Activated T-cell treated with anti-CD3 and anti-CD28 coated beads for 1 hour (primary cell): ENCODE data around the gene GPR35.
"Not testable (repeated sequence)": the region's sequence is repeated elsewhere in the genome, so short reads cannot be mapped to it uniquely, and the experiment has no call there.

ENCODE experiments used
- DNase-seq: peaks from one replicate; pipeline ENCODE4 v3.0.0-alpha.2; 2020; ENCODE audit warnings: low read depth

Gene GPR35

DNA sequence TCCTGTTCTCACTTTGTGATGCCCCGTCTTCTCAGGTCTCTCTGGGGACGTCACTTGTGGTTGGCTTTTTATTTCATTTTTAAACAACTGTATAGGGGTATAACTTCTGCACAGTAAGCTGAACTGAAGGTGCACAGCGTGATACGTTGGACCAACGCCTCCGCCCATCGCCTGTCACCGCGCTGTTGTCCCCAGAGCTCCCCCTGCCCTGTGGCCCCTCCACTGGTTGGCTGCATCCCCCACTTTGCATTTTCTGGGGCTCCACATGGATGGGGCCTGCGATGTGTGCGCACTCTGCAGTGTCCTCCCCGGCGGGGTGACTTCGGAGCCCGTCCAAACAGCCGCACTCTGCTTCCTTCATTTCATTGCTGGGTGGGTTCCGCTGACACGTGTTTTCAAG, 14.3 kb downstream of the GPR35 start:
- no peak for DNase-seq

DNA sequence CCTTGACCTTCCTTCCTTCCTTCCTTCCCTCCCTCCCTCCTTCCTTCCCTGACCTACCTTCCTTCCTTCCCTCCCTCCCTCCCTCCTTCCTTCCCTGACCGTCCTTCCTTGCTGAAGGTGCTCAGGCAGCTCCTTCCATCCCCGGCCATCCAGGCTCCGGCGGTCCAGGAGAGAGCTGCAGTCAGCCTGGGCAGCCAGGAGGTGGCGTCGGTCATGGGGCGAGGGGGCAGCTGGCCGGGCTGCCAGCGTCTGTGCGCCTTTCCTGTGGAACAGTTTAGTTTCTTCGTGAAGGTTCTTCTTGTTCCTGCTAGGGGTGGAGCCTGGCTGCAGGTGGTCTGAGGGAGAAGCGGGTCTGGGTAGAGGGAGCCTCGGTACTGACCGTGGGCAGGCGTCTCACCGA, 15.7 kb downstream of the GPR35 start:
- DNase-seq = no peak

DNA sequence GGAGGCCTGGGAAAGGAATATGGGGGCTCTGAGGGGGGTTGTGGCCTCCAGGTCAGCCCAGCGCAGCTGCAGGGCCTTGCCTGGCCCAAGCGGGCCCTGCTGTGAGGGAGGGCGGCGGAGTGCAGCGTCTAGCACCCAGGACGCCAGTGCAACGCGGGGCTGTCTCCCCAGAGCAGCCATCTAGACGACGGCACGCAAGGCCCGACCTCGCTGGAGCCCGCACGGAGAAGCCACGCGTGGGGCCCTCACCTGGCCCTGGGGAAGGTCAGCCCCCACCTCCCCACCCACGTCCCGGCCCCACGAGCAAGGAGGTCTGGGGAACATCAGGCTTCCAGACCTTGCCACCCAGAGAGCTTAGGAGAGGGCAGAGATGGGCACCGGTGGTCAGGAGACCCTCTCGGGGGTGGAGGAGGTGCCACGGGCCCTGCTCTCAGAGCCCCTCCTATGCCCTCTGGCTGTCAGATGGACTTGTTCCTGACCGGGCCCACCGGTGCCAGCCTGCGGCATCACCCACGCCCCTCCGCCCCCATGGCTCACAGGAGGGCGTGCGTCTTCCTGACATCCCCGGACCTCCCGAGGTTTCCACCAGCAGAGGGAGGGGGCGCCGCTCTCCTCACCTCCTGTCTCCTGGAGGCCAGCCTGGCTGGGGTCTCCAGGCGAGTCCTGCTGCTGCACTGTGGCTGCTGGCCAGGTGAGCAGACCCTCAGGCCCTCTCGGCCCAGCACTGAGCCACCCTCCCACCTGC, 17.0 kb downstream of the GPR35 start:
- no peak for DNase-seq

DNA sequence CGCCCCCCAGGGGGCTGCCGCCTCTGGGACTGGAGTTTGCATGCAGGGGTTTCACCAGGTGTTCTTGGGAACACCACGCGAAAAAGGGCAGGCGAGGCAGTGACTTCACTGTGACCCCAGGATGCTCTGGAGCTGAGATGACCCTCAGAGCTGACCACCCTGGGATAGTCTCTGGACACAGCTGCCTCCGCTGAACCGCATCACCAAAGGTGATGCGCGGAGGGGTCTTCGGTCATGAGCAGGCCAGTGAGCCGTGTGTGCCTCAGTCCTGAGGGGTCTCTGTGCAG, 17.5 kb downstream of the GPR35 start:
- no peak for DNase-seq

DNA sequence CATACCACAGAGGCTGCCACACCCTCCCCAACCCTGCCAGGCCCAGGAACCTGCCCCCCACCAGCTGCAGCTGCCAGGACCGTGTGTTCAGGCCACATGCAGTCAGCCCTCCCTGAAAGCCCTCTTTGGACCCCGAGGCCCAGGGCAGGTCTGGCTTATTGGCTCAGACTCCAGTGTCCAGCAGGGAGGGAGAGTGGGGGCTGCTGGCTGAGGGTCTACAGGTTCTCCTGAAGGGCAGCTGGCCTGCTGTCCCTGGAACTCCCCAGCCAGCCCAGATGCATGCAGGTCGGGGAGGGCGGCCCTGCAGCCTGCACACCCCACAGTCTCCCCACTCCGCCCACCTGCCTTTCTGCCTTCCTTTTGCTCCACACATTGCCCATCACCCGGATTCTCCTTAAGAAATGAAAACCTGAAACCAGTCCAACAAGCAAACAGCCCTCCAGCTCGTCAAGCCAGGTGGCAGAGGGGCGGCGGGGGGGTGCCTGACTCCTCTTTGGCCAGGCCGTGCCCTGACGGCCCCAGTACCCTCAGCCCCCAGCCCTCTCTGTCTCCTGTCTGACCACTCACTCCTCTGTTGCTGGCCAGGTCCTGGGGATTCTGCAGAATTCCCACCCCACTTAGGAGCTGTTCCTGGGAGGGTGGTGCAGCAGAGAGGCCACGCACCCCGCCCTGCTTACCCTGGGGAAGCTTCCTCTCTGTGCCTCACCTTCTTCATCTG, 18.0 kb downstream of the GPR35 start:
- no peak for DNase-seq

DNA sequence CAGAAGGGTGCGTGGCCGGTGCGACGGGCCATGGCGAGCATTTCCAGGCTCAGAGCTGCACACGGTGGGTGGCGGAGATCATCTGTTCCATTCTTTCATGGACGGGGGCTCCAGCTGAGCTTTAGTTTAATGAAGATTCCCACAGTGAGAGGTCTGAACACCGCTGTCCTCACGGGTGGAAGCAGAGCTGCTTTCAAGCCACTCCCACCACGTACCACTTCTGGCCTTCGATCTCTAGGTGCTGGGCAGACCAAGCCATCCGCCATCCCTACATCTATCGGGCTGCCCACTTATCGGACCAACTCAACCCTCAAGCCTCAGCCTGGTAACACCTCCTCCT, 18.5 kb downstream of the GPR35 start:
- no peak for DNase-seq

DNA sequence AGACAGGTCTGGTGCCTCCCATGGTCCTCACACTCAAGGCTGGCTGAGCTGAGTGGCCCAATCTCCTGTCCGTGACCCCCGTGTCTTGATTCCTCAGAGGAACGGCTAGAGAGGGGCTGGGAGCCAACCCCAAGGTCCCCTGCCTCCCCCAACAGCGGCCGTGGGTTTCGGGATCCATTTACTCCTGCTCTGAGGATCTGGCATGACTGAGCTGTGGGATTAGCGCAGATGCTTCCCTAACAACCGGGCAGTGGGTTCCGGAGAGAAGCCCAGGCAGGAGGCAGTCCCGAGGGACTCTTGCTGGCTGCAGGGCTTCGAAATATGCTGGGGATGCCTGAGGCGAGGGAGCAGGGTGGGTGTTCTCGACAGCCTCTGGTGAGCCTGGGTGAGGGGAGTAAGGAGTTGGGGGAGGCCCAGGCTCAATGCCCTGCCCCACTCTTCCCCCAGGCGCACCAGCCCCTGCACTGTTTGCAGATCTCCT, 18.9 kb downstream of the GPR35 start:
- no peak for DNase-seq

DNA sequence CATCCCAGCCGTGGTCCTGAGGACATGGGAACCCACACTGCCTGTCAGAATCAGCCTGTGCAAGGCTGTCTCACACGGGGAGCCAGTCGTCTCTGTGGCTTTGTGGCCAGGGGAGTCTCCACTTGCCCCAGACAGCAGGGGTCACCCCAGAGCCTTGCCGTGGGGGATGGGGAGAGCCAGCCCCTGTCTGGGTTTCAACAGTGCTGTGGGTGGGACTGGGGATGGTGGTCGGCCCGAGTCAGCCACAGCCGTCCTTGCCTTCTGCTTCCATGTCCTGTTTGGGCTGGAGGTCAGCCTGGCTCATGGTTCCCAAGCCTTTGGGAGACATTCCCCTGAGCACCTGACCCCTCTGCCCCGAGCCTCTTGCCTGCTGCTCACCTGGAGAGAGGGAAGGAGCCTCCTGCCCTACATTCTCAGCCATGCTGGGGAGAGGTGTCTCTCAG, 19.6 kb downstream of the GPR35 start:
- DNase-seq = no peak

DNA sequence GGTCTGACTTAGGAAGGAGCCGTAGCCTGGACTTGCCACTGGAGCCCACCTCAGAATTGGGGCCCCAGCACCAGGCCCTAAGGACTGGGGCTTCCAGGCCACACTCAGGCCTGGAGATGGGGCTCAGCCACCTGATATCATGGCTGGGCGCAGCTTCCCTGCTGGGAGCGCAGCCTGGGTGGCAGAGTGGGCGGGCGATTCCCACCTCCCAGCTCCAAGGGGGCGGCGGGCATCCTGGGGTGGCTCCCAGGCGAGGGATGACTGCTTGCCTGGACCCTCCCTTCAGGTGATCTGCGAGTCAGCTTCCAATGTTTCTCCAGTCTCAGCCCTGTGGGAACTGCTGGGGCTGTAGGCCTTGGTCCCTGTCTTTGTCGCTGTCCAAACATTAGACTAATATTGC, 20.1 kb downstream of the GPR35 start:
- DNase-seq = no peak

DNA sequence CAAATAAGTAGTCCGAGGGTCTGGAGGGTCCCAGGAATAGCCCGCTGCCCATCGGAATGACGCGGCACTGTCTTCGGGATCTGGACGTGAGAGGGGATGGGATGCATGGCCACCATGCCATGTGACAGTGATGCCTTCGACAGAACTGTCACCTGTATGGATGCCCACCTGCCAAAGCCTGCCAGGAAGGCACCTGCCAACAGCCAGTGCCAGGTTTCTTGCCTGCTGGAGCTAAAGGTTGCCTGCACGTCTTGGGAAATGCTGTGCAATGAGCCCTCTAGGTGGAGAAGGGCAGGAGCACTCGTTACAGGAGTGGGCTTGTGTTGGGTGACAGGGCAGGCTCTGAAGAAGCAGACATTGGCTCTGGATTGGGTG, 20.5 kb downstream of the GPR35 start:
- no peak for DNase-seq

DNA sequence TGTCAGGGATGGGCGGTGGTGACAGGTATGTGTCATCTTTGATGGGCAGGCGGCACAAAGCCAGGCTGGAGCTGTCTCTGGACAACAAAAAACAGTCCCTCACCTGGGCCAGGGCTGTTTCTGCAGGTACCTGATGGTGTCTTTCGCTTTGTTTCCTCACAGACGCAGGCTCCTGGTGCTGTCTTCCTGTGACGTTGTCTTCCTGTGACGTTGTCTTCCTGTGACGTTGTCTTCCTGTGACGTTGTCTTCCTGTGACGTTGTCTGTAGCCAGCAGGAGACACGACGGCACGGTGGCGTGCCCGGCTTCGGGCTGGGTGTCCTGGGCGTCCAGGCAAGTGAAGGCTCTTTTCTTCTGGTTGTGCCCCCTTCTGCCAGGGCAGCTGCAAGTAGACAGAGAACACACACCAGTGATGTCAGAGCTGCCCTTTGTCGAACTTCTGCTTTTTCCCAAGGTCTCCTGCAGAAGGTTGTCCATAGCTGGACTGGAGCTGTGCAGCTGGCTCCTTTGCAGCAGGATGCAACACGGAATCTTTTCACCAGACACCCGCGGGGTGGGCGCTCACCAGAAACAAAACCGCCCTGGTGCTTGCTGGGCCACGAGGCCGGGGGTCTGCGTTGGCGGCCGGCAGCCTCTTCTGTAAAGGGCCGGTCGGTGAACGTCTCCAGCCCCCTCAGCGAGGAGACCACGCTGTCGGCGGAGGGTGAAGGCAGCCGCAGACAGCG, 21.1 kb downstream of the GPR35 start:
- no peak for DNase-seq

DNA sequence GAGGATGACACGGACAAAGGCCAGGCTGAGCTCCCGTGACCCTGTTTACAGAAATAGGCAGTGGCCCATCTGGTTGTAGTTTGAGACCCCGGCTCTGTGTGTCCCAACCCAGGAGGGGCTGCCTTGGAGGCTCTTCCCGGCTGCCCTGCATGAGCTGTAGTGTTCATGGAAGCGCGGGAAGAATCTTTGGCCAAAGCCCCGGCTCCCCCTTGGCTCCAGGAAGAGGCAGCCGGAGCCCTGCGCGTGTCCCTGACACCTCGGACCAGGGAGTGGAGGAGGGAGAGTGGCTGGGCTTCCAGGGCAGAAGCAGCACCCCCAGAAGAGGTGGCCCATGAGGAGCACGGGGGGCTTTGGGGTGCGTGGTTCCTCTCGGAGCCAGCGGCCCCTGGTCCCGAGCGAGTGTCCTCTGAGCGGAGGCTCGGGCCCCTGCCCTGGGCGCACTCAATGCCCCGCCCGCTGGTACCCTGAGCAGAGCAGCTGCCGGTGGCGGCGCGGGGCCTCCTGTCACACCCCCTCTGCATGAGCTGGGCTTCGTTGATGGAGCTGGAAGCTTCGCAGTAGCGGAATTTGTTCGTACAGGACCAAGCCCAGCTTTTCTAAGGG, 21.7 kb downstream of the GPR35 start:
- no peak for DNase-seq

DNA sequence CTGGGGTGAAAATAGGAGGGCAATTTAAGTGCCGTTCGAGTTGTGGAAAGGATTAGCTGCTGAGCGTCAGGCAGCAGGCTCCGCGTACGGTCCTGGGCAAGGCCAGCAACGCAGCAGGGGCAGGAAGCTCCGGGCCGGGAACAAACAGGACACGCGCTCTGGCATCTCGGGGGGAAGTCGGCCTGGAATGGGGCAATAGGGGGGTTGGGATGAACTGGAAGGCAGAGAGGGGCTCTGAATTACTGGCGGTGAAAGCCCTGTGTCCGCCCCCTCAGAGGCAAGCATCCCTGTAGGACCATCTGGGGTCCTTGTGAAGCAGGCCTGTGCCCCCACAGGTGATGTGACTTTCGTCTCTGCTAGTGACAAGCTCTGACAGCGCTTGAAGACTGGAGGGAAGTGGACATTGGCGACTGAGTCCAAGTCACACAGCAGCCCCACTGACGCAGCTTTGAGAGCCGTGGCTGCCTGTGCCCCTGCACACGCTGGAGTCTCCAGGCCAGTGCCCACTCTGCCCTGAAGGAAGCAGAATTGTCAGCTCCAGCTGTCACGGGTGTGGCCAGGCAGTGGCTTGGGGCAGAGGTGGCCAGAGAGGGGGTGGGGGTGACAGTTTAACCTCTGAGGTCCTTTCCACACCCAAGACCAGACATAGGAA, 22.3 kb downstream of the GPR35 start:
- no peak for DNase-seq

DNA sequence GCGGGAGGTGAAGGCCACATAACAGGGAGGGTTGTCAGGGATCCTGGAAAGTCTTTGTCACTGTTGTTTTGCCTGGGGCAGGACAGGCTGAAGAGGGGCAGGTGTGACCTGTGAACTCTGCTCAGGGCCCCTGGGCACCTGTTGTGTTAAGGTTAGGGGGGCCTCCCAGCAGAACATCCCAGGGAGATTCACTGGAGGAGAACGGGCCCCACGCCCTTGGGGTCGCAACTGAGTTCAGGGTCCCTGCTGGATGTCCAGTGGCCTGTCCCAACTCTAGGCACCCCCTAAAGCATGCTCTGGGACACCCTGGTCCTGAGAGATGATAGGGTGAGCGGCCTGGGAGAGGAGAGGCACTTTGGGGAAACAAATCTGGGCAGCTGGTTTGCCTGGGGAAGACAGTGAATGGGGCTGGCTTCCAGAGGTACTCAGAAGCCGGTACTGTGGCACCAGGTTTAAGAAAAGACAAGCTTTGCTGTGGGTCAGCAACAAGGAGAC, 22.9 kb downstream of the GPR35 start:
- DNase-seq = no peak

DNA sequence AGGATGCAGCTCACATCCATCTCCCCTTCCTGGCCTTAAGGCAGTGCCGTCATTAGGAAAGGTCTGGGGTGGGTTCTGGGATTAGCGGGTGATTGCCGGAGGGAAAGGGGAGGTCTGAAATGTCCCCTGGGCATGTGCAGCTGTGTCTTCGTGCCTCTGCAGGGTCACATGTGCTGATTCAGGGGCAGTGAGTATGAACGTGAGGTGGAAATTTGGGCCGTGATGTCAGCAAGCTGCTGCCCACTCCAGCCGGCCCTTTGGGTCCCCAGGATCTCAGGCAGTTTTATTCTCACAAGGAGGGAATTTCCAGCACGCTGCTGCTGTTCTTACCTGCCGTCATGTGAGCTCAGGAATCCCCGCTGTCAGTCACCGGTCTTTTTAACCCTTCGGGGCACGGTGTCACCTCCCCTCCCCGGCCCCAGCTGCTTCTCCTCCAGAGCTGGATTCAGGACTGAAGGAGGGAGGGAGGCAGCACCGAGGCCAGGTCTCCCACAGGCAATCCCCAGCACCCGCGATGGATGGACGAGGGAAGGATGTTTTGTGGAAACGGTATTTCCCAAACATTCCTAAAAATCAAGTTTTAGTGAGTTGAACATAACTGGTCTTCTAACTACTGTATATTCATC, 23.5 kb downstream of the GPR35 start:
- DNase-seq = no peak

DNA sequence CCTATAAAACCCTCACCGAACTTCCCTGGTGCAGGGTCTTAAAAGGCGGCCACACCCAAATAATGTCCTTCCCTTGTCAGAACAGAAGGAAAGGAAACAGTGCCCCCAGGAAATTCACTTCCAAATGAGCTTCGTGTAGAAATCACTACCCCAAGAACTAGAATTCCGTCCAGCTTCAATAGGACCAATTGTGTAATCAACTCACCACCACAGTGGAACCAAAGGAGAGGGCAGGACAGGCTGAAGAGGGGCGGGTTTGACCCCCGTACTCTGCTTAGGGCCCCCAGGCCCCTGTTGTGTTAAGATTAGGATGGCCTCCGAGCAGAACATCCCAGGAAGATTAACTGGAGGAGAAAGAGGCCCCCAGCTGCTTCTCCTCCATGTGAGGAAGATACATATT, 24.1 kb downstream of the GPR35 start:
- DNase-seq = no peak

DNA sequence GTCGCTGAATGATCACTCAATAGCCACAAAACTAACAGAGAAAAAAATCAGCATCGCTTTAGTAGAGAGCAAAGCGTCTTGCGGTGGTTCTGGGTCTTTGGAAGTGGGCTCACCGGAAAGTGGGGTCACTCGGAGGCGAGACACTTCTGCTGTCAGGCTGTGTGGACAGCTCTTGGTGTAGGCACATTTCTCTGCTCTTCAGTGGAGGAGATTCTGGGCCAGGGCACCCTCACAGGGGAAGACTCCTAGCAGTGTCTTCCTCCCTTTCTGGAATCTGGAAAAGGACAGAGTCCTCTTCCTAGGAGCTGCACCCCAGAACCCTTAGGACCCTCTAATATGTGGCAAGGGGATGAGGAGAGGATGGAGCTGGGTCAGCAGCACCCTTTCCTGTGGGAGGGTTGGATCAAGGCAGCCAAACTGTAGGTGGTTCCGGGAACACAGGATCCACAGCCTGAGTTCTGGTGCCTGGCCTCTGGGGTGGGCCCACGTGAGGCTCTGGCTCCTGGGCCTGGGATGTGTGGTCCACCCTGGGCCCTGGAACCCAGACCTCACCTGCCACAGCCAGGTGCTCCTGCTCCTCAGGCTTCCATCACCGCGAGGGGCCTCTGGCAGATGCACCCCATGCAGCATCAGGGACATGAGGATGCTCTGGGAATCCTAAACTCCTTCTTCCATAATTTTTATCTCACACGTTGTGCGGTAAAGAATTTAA, 25.1 kb downstream of the GPR35 start:
- DNase-seq = no peak

DNA sequence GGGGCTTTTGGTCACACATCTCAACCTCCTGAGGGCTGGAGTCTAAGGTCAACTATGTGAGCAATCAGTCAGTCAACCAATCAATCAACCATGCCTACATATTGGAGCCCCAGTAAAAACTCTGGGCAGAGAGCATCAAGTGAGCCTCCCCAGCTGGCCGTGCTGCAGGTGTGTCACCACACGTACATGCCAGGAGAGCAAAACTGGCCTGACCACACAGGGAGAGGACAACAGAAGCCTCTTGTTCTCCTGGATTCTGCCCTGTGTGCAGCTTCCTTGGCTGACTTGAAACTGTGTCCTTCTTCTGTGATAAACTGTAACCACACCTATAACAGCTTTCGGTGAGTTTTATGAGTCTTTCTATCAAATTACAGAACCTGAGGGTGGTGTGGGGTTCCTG, 25.9 kb downstream of the GPR35 start:
- DNase-seq = no peak

DNA sequence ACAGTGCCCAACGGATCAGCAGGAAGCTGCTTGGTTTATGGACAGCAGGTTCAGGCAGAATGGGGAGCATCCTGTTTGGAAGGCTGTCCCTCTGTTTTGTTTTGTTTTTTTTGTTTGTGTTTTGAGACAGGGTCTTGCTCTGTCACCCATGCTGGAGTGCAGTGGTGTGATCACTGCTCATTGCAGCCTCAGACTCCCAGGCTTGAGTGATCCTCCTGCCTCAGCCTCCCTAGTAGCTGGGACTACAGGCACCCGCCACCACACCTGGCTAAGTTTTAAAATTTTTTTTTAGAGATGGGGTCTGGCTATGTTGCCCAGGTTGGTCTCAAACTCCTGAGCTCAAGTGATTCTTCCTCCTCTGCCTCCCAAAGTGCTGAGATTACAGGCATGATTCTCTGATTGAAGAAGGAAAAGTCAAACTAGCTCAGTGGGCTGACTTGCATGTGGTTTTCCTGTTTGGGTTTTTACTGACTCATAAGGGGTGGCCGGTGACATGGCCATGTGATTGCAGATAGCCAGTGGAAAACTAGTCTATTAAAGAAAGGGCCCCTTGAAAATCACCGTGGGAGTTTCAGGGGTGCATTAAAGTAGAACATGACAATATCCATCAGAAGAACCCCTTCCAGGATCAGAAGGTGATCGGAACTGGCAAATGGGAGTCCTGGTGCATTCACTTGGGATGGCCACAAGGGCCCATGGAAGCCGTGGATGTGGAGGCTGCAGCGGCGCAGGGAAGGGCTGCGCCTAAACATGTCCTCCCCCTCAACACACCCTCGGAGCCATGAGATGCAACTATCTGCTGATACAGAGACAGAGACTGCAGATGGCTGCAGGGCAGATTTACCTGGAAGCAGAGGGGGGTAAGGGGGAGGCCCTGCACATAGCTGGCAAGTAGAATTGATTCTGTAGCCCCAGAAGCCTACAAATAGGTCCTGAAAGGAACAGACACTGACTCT, 30.9 kb downstream of the GPR35 start:
- no peak for DNase-seq

DNA sequence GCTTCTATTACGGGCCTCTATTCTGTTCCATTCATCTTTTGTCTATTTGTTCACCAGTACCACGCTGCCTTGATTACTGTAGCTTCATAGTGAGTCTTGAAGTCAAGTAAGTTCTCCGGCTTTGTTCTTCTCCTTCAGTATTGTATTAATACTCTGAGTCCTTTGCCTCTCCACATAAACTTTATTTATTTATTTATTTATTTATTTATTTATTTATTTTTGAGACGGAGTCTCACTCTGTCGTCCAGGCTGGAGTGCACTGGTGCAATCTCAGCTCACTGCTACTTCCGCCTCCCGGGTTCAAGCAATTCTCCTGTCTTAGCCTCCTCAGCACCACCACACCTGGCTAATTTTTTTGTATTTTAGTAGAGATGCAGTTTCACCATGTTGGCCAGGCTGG, 34.6 kb downstream of the GPR35 start:
- DNase-seq = not testable (repeated sequence)
